ENCODE results near the gene TOR1AIP1. TPM values are rescaled to one million over a fixed set of nuclear protein-coding genes. Genes with fewer than 3 reads are reported as not detected.

Gene TOR1AIP1
- total RNA-seq, 1 donor: 78.2 TPM

DNA sequence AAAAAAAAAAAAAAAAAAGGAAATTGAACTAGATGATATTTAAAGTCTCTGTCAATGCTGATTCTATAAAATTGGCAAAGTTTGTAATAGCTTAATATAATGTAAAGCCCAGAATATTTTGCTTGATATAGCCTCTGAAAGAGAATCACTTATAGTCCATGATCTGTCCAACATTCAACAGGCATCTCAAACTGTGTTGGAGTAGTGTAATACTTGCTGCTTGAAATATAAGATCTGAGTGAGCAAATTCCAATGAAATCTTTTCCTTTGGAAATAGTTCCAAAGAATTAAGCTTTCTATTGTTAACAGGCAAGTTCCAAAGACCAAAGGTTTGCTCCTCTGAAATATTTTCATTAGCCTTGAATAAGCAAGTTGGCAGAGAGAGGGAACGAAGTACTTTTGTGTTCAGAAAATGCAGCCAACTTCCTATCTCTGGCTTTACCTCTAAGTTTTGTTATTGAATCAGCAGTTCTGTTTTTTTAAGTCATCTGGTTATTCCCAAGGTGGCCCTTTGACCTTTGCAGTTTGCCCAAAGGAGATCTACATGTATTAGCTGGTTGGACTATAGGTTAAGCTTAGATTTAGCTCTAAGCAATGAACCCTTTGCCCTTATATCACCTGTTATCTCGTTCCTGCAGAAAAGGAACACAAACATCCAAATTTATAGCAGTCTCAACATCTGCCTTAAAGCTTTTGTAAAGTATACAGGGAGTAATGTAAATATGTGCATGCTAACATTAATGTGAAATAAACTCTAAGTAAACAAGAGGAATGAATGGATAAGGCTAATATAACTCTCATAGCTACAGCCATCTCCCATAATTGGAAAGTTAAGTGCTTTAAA lies 48.1 kb downstream of the TOR1AIP1 start:
- no peak overlapping the region for H3K27ac ChIP-seq (ENCODE audit: low read depth, low read length)
- no peak overlapping the region for H2AFZ ChIP-seq (ENCODE audit: low read length)
- no peaks in the 10 kb centered on the region for H4K20me1 ChIP-seq (ENCODE audit: insufficient read depth, low read length)
- no peaks in the 10 kb centered on the region for H3K27me3 ChIP-seq (ENCODE audit: insufficient read depth, low read length)
- peaks cover 30% of the 10 kb centered on the region for H3K4me1 ChIP-seq (ENCODE audit: insufficient read depth, low read length)
- no peak overlapping the region for H3K4me2 ChIP-seq (ENCODE audit: insufficient read depth, low read length)
- DNase-seq (ENCODE audit: insufficient read length, low spot score, missing footprints): no peak
- H3K9me3 ChIP-seq (ENCODE audit: low read depth, low read length): no peaks in the 10 kb centered on the region
- no peaks in the 10 kb centered on the region for H3K36me3 ChIP-seq (ENCODE audit: insufficient read depth, low read length)
- no peak overlapping the region for H3K4me3 ChIP-seq (ENCODE audit: insufficient read depth, low read length)
- H3K79me2 ChIP-seq (ENCODE audit: insufficient read depth, low read length): no peaks in the 10 kb centered on the region
- TF ChIP-seq, protein P1, sequence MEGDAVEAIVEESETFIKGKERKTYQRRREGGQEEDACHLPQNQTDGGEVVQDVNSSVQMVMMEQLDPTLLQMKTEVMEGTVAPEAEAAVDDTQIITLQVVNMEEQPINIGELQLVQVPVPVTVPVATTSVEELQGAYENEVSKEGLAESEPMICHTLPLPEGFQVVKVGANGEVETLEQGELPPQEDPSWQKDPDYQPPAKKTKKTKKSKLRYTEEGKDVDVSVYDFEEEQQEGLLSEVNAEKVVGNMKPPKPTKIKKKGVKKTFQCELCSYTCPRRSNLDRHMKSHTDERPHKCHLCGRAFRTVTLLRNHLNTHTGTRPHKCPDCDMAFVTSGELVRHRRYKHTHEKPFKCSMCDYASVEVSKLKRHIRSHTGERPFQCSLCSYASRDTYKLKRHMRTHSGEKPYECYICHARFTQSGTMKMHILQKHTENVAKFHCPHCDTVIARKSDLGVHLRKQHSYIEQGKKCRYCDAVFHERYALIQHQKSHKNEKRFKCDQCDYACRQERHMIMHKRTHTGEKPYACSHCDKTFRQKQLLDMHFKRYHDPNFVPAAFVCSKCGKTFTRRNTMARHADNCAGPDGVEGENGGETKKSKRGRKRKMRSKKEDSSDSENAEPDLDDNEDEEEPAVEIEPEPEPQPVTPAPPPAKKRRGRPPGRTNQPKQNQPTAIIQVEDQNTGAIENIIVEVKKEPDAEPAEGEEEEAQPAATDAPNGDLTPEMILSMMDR (IDR thresholded peaks at IDR 0.05; ENCODE audit: extremely low read depth, low read depth, low read length): no peak

DNA sequence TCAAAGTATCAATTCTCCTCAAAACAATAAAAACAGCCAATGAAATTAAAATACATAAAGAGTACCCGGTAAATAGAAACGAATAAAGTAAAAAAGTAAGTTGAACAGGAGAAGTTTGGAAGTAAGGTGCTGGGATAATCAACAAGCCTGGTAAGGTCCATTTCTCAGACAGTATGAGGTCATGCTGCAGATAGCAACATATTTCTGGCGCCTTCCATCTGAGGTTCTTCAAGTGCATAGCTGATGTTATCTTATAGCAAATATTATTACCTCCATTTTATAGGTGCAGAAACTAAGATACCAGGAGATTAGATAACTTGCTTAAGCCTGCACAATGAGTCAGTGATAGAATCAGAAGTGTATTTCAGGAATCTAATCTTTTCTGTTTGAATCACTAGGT lies 48.8 kb downstream of the TOR1AIP1 start:
- DNase-seq (ENCODE audit: insufficient read length, low spot score, missing footprints): no peak
- no peak overlapping the region for H3K27ac ChIP-seq (ENCODE audit: low read depth, low read length)
- H3K4me3 ChIP-seq (ENCODE audit: insufficient read depth, low read length): no peak overlapping the region
- no peaks in the 10 kb centered on the region for H4K20me1 ChIP-seq (ENCODE audit: insufficient read depth, low read length)
- no peak overlapping the region for H3K4me2 ChIP-seq (ENCODE audit: insufficient read depth, low read length)
- H3K9me3 ChIP-seq (ENCODE audit: low read depth, low read length): no peaks in the 10 kb centered on the region
- no peak overlapping the region for H2AFZ ChIP-seq (ENCODE audit: low read length)
- no peaks in the 10 kb centered on the region for H3K79me2 ChIP-seq (ENCODE audit: insufficient read depth, low read length)
- no peaks in the 10 kb centered on the region for H3K27me3 ChIP-seq (ENCODE audit: insufficient read depth, low read length)
- H3K4me1 ChIP-seq (ENCODE audit: insufficient read depth, low read length): peaks cover 24% of the 10 kb centered on the region
- TF ChIP-seq, protein P1 (IDR thresholded peaks at IDR 0.05; ENCODE audit: extremely low read depth, low read depth, low read length): no peak
- H3K36me3 ChIP-seq (ENCODE audit: insufficient read depth, low read length): no peaks in the 10 kb centered on the region

DNA sequence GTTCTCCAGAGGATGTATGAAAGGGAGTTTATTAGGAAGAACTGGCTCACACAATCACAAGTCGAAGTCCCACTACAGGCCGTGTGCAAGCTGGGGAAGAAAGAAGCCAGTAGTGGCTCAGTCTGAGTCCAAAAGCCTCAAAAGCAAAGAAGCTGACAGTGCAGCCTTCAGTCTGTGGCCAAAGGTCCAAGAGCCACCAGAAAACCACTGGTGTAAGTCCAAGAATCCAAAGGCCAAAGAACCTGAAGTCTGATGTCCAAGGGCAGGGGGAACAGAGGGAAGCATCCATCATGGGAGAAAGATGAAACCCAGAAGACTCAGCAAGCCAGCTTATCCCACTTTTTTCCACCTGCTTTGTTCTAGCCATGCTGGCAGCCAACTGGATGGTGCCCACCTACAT lies 51.1 kb downstream of the TOR1AIP1 start:
- H4K20me1 ChIP-seq (ENCODE audit: insufficient read depth, low read length): no peaks in the 10 kb centered on the region
- no peak overlapping the region for H3K4me2 ChIP-seq (ENCODE audit: insufficient read depth, low read length)
- TF ChIP-seq, protein P1 (IDR thresholded peaks at IDR 0.05; ENCODE audit: extremely low read depth, low read depth, low read length): no peak
- no peak for DNase-seq (ENCODE audit: insufficient read length, low spot score, missing footprints)
- H3K4me1 ChIP-seq (ENCODE audit: insufficient read depth, low read length): peaks cover 11% of the 10 kb centered on the region
- no peak overlapping the region for H3K27ac ChIP-seq (ENCODE audit: low read depth, low read length)
- no peaks in the 10 kb centered on the region for H3K27me3 ChIP-seq (ENCODE audit: insufficient read depth, low read length)
- no peak overlapping the region for H3K4me3 ChIP-seq (ENCODE audit: insufficient read depth, low read length)
- H2AFZ ChIP-seq (ENCODE audit: low read length): no peak overlapping the region
- no peaks in the 10 kb centered on the region for H3K79me2 ChIP-seq (ENCODE audit: insufficient read depth, low read length)
- no peaks in the 10 kb centered on the region for H3K36me3 ChIP-seq (ENCODE audit: insufficient read depth, low read length)
- no peaks in the 10 kb centered on the region for H3K9me3 ChIP-seq (ENCODE audit: low read depth, low read length)

DNA sequence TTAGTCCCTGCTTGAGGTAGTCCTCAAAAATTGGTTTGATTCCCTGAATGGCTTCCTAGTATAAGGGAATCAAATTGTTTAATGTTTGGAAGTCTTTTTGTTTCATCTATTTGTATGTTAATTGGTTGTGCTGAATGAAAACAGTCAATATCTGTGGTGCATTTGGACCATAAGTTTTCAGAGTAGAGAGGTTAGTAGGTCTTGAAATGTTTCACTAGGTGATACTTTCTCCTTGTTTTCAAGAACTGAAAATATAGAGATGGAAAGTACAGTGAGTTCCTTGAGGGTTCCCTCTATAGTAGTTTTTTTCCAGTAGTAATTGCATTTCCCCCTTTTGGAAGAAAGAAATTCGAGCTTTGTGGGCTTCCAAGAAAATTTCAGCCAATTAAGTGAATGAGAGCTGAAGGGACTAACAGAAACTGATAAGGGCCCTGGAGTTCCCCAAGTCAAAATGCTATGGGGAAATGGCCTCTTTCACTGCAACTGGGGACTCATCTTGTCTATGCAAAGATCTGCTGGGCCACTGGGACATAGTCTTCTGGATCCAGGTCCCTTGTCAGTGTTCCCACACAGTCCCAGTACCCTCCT lies 53.9 kb downstream of the TOR1AIP1 start:
- Histone ChIP-seq H3K4me3 (ENCODE audit: insufficient read depth, low read length) (no peak overlapping the region), H3K9me3 (ENCODE audit: low read depth, low read length) (no peaks in the 10 kb centered on the region), H3K4me2 (ENCODE audit: insufficient read depth, low read length) (no peak overlapping the region), H3K36me3 (ENCODE audit: insufficient read depth, low read length) (no peaks in the 10 kb centered on the region), H2AFZ (ENCODE audit: low read length) (no peak overlapping the region), H3K27ac (ENCODE audit: low read depth, low read length) (no peak overlapping the region), H3K4me1 (ENCODE audit: insufficient read depth, low read length) (peaks cover 4% of the 10 kb centered on the region), H4K20me1 (ENCODE audit: insufficient read depth, low read length) (no peaks in the 10 kb centered on the region), H3K79me2 (ENCODE audit: insufficient read depth, low read length) (no peaks in the 10 kb centered on the region), H3K27me3 (ENCODE audit: insufficient read depth, low read length) (no peaks in the 10 kb centered on the region)
- TF ChIP-seq, protein P1 (IDR thresholded peaks at IDR 0.05; ENCODE audit: extremely low read depth, low read depth, low read length): no peak
- DNase-seq (ENCODE audit: insufficient read length, low spot score, missing footprints): no peak
